Adrenal gland (tissue), 12 donors: ENCODE measurements around the gene TIMM50. TPM values are rescaled to one million over a fixed set of nuclear protein-coding genes. Genes with fewer than 3 reads are reported as not detected.

Experiments used
- DNase-seq, 7 donors: peaks; one replicate each; pipeline ENCODE4 v3.0.0-alpha.2; 2019 to 2020
- H3K27ac ChIP-seq, 5 donors: fragments of 200-600 bp; sonication (generic) in 4 of 5; 1 replicate in 3 of 5; 2 replicates in 2 of 5; pipeline versions ENCODE4 v1.5.1 to v1.8.0; 2016 to 2020; ENCODE audit warnings: mild to moderate bottlenecking in 1 of 5
- H3K27me3 ChIP-seq: fragments of 200-600 bp; 2 replicates; pipeline ENCODE4 v1.8.0; 2021
- H3K36me3 ChIP-seq, 2 donors: fragments of 200-600 bp; replicated peaks in 1 of 2; 1 replicate in 1 of 2; 2 replicates in 1 of 2; pipeline versions ENCODE4 v1.5.1 to v1.8.0; 2018 to 2022
- H3K4me1 ChIP-seq, 2 donors: fragments of 200-600 bp; replicated peaks in 1 of 2; 1 replicate in 1 of 2; 2 replicates in 1 of 2; pipeline versions ENCODE4 v1.5.1 to v1.8.0; 2018 to 2021
- H3K4me3 ChIP-seq, 4 donors: fragments of 200-600 bp; sonication (generic) in 3 of 4; one replicate each; pipeline ENCODE4 v1.5.1; 2016 to 2018
- H3K9me3 ChIP-seq, 3 donors: fragments of 200-600 bp; sonication (generic) in 1 of 3; replicated peaks in 1 of 3; 1 replicate in 2 of 3; 2 replicates in 1 of 3; pipeline versions ENCODE4 v1.5.1 to v1.8.0; 2016 to 2021
- CTCF ChIP-seq, 6 experiments: fragments of 450-650 bp in 4 of 6; fragments of 200-600 bp in 2 of 6; sonication (generic) in 1 of 6; IDR thresholded peaks; 1 replicate in 5 of 6; 2 replicates in 1 of 6; pipeline versions ENCODE4 v1.5.1 to v1.8.0; 2016 to 2021; ENCODE audit warnings: antibody characterized with exemption in 6 of 6, mild to moderate bottlenecking in 2 of 6, moderate library complexity in 1 of 6
- POLR2A ChIP-seq, 2 donors: fragments of 450-650 bp; IDR thresholded peaks; one replicate each; pipeline ENCODE4 v1.6.1; 2017; ENCODE audit warnings: antibody characterized with exemption in 2 of 2, mild to moderate bottlenecking in 2 of 2, moderate library complexity in 1 of 2
- WGBS, 4 donors: extraction: QIAGEN DNeasy Blood & Tissue Kit in 2 of 4; methylation state at CpG; one replicate each; pipeline versions ENCODE4 v1.1.5 to v1.1.7; 2013 to 2017; 5-methylcytosine and 5-hydroxymethylcytosine counted together
- intact Hi-C, 2 donors: fragments of 100-400 bp; cut with DNase I; formaldehyde crosslinking; loops; one replicate each; pipeline versions ENCODE4 v1.14.1 to v1.15.0; 2022 to 2023
- polyA plus RNA-seq, 3 donors: library from polyadenylated mRNA; stranded (reverse); fragments of 200-250 nt in 2 of 3; fragments of 350-450 nt in 1 of 3; fragmentation: Illumina TruSeq in 1 of 3; extraction: RNeasy Lipid Tissue Mini Kit (QIAGEN cat#74804) in 1 of 3; gene quantifications; one replicate each; pipeline ENCODE4 v1.2.3, GENCODE V29; 2013 to 2014
- total RNA-seq, 9 donors: library from RNA; depleted of rRNA in 4 of 9; stranded (reverse); fragments of >200 nt in 4 of 9; fragments of 120-200 nt in 1 of 9; fragmentation: NEBNext Ultra II Directional in 1 of 9; extraction: Animal tissue kit (Norgen Biotek cat#: 25700) in 1 of 9; gene quantifications; one replicate each; pipeline versions ENCODE4 v1.1.0 to v1.2.4, GENCODE V29; 2013 to 2023
- donor health status: healthy with polysubstance abuse.
- donor health status: Bipolar disorder and iron deficiency.
- donor health status: DM: yes; HTN: yes; CAD: no.
- donor health status: DM: no; HTN: no; CAD: no.
- donor health status: DM: no; HTN: no; CAD: no.
- donor health status: DM: yes; HTN: yes; CAD: no.

Gene TIMM50
- total and polyA plus RNA-seq, 12 donors: 52.8 to 147 (median 68.1) TPM

GRCh38 chr19:39434123-39435076 is 46.2 kb upstream of the TIMM50 start:
- H3K4me1 ChIP-seq: peaks cover 18 to 22% of the 10 kb centered on the region in 2 donors
- no peaks in the 10 kb centered on the region for H3K27me3 ChIP-seq
- intact Hi-C loops: loop anchor here in 1 of 2 donors (10.0 kb wide), 1 partner anchor 240 kb away; no protein-coding TSS in a partner anchor
- H3K27ac ChIP-seq: no peak overlapping the region
- TF ChIP-seq POLR2A (IDR thresholded peaks at IDR 0.05) (no peak), CTCF (IDR thresholded peaks at IDR 0.05) (no peak)
- peaks cover 0 to 31% of the 10 kb centered on the region in 2 donors for H3K36me3 ChIP-seq
- DNase-seq: no peak
- 44 to 57% (median 54%) methylated on average over 8 to 10 of the region's 10 CpGs for WGBS, 4 donors
- H3K9me3 ChIP-seq: no peaks in the 10 kb centered on the region
- peak overlapping the region in 1 of 4 donors; percentile 95 for H3K4me3 ChIP-seq

GRCh38 chr19:39435499-39436349 is 44.9 kb upstream of the TIMM50 start, which contains the start of gene RPS16:
Gene RPS16 (minus strand): TSS chr19:39435949. CDS start chr19:39435895, 54 bp downstream.
- WGBS, 4 donors: 0% methylated on average over 27 to 61 of the region's 61 CpGs
- Histone ChIP-seq H3K9me3 (no peaks in the 10 kb centered on the region), H3K4me3 (peak within 1 kb of the TSS; percentile 70 to 95 (median 83)), H3K27ac (peak within 1 kb of the TSS; percentile 35 to 90 (median 80)), H3K36me3 (peaks cover 0 to 31% of the 10 kb centered on the region in 2 donors), H3K4me1 (peaks cover 18 to 22% of the 10 kb centered on the region in 2 donors), H3K27me3 (no peaks in the 10 kb centered on the region)
- TF ChIP-seq POLR2A (IDR thresholded peaks at IDR 0.05) (peak; percentile 88 to 97), CTCF (IDR thresholded peaks at IDR 0.05) (peak in 1 of 6 experiments; percentile 5)
- intact Hi-C loops: loop anchor here in 1 of 2 donors (10.0 kb wide), 1 partner anchor 239 kb away; no protein-coding TSS in a partner anchor
- DNase-seq: peak; percentile 98 to 99 (median 99)

- Histone ChIP-seq H3K9me3 (no peaks in the 10 kb centered on the region), H3K27ac (peak overlapping the region; percentile 35 to 90 (median 61)), H3K27me3 (no peaks in the 10 kb centered on the region), H3K4me1 (peaks cover 18 to 22% of the 10 kb centered on the region in 2 donors), H3K4me3 (peak overlapping the region in 2 of 4 donors; percentile 35 to 95), H3K36me3 (peaks cover 0 to 31% of the 10 kb centered on the region in 2 donors)
- DNase-seq: no peak
- TF ChIP-seq POLR2A (IDR thresholded peaks at IDR 0.05) (no peak), CTCF (IDR thresholded peaks at IDR 0.05) (no peak)
- WGBS, 4 donors: 1 to 4% (median 2%) methylated on average over 2 of the region's 2 CpGs
- intact Hi-C loops: loop anchor here in 1 of 2 donors (10.0 kb wide), 1 partner anchor 238 kb away; no protein-coding TSS in a partner anchor
Observed at GRCh38 chr19:39436350-39436716, 44.3 kb upstream of the TIMM50 start.
